GM18858 (cell line): ENCODE measurements around the gene FCMR.
"Not testable (repeated sequence)": the region's sequence is repeated elsewhere in the genome, so short reads cannot be mapped to it uniquely, and the experiment has no call there.

Experiments
- ATAC-seq: cut with Tn5 transposase; IDR thresholded peaks from one replicate; pipeline ENCODE4 v1.9.1; 2021; ENCODE audit not compliant: unreplicated experiment

FCMR gene

DNA sequence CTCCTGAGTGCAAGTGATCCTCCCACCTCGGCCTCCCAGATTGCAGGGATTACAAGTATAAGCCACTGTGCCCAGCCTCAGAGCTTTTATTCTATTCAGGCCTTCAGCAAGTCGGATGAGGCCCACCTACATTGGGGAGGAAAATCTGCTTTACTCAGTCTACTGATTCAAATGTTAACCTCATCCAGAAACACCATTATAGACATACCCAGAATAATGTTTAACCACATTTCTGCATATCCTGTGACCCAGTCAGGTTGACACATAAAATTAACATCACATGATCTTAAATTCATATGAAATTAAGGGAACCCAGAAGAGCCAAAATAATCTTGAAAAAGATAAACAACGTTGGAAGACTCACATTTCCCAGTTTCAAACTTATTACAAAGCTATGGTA is 41.4 kb downstream of the FCMR start:
- ATAC-seq, result no peak

DNA sequence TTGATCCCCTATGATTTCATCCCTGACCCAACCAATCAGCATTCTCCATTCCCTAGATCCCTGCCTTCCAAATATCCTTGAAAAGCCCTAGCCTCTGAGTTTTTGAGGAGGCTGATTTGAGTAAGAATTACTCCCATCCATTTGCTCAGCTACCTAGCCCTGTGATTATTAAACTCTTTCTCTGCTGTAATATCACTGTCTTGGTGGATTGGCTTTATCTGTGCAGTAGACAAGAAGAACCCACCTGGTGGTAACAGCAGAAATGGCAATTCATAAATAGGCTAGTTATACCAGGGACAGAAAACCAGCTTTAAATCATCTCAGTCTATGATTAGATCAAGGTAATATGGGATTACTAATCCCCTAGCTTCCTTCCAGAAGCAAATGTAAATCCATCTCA is 43.3 kb downstream of the FCMR start:
- no peak for ATAC-seq

DNA sequence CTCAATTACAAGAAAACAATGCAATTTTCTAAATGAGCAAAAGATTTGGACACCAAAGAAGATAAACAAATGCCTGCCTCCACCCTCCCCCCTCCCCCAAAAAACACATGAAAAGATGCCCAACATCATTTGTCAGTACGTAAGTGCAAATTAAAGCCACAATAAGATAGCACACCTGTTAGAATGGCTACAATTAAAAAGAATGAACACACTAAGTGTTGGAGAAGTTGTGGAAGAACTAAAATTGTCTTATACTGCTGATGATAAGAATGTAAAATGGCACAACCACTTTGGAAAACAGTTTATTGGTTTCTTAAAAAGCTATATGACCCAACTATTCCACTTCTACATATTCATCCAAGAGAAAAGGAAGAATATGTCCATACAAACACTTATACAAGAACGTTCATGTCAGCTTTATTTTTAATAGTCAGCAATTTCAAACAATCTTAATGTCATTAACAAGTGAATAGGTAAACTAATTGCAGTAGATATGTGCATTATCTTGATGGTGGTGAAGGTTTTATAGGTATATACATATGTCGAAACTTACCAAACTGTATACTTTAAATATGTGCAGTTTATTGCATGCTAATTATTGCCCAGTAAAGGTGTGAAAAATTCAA is 45.9 kb downstream of the FCMR start:
- no peak for ATAC-seq

DNA sequence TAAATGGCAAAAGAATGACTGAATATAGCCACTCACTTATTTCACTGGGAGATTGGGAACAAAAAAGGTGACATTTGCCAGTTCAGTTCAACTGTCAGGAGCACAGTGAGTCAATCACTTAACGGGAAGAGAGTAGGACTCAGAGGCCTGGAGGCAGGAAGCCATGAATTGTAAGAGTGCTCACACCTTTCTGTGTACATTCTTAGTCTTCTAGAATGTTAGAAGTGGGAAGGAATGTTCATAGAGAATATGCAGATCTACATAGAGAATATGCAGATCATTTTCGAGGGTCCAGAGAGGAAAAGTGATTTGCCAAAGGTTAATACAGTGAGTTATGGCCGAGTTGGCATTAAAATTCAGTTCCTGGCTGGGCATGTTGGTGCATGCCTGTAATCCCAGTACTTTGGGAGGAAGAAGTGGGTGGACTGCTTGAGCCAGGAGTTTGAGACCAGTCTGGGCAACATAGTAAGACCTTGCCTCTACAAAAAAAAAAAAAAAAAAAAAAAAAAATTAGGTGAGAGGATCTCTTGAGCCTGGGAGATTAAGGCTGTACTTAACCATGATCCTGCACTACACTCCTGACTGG is 48.0 kb downstream of the FCMR start:
- ATAC-seq, result no peak

DNA sequence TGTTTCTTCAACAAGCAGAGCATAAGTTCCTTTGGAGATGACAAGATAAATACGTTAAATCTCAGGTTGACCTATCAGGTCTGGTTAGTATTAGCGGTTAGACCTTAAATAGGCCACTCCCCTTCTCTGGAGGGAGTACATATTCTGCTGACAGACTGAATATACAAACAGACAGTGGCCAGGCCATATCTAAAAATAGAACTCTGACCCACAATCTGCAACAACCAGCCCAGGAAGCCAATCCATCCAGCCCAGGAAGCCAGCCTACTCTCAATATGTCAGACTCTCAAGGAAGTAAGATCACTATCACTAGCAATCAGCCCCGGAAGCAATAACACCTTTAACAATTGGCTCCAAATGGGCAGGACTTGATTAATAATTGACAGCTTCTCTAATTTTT is 49.6 kb downstream of the FCMR start:
- no peak for ATAC-seq

DNA sequence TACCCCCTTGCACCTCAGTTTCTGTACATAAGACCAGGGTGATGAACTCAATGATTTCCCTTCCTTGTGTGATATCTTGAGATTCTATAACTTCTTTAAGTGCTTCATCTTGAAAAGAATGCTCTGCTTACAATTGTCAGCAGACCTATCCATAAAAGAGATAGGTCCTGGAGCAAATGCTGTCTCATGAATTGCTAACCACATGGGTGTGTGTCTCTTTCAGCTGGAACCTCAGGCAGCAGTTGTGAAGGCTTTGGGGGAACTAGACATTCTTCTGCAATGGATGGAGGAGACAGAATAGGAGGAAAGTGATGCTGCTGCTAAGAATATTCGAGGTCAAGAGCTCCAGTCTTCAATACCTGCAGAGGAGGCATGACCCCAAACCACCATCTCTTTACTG is 53.5 kb downstream of the FCMR start:
- ATAC-seq, result no peak

DNA sequence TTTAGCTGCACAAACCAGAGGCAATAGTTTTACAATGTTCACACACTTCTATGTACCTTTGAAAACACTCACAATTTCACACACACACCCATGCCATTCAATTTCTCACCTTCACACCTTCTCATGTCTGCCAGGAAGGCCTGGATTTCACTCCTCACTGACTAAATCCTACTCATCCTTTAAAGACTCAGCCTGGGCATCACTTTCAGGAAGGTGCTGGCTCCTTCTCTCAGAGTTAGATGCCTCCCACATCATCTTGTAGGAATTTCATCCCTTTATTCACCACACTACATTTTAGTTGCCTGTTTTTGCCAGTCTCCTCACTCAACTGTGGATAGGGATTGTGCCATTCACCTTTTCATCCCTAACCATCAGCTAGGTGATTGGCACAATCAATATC is 54.0 kb downstream of the FCMR start:
- no peak for ATAC-seq

DNA sequence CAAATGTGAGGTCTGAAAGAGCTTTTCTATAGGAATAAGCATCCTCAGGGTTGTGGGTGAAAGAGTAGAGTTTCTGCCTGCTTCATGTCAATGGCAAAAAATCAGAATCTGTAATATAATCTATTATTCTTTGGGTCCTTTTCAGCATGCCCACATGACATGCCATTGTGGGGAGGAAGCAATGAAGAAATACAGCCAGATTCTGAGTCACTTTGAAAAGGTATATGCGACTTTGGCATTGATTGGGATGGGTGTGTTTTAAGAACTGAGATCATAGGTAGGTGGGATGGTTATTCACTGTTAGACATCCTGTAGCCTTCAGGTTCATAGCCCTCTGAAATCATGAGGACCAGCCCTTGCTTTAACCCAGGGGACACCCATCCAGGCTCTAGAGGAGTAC is 54.5 kb downstream of the FCMR start:
- no peak for ATAC-seq

DNA sequence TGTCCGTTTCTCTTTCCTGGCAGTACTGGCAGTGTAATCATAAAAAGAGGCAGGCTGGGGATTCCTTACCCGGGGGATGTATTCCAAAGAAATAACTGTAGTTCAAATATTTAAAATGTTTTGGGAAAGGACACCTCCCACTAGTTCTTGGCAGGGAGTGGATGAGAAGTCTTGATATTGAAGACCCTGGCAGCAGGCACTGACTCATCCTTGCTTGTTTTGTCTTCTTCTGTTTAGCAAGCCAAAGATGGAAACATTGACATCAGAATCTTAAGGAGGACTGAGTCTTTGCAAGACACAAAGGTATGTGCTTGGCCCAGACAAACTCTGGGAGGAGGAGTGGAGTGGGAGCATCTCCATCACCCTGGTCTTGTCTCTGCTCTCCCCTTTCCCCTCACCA is 55.7 kb downstream of the FCMR start:
- ATAC-seq, result no peak

DNA sequence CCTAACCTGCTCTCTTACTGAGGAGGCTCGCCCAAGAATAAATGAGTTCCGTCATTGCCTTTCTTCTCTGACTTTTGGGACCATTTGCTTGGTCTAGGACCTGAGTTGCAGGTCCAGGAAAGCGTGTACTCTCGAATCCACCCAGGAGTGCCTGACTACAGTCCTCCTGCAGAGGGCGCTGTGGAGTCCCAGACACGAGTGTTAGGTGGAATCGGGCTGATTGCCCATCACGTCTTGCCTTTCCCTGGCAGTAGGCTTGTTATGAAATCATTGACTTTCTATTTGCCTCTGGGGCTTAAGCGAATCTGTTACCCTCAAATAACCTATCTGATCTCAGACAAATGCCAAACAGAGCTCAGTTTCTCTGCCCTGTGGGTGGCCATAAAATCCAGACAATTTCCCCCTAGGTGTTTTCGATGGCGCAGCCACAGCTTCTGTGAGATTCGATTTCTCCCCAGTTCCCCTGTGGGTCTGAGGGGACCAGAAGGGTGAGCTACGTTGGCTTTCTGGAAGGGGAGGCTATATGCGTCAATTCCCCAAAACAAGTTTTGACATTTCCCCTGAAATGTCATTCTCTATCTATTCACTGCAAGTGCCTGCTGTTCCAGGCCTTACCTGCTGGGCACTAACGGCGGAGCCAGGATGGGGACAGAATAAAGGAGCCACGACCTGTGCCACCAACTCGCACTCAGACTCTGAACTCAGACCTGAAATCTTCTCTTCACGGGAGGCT is 56.6 kb downstream of the FCMR start, which contains the start of gene IL20:
Gene IL20 (plus strand): TSS at position 685 of the 733 bp plus-strand sequence. CDS start 230 bp downstream, outside the sequence.
- no peak for ATAC-seq

DNA sequence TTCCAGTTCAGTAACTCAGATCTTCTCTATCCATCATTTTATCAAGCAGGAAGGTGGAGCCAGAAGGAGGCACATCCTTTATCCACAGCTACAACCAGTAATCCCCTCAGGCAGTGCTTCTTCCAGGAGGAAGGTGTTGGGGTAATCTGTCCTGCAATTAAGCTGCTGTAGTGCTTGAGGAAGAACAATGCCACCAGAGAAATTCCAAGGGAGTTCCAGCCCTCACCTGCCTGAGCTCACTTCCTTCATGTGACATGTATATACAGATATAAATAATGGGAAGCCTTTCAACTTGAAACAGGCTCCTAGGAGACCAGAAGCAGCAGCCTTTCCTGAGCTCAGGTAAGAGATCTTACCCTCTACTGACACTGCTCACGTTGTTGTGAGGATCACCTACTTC is 58.5 kb downstream of the FCMR start:
- no peak for ATAC-seq

DNA sequence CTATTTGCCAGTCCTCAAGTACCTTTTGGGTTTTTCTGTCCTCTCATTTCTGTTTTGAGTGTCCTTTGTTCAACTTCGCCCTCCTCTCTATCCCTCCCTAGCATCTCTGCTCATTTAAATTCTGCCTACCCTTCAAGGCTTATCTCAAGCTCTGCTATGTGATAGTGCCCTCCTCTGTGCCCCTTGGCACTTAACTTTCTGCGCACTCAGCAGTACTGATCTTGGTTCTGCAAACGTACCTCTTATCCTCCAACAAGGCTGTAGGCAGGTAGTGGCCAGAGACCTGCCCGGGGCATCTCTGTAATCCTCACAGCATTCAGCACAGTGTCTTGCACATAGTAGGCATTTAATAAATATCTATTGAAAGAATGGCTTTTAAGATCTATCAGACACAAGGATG is 61.6 kb downstream of the FCMR start:
- no peak for ATAC-seq

DNA sequence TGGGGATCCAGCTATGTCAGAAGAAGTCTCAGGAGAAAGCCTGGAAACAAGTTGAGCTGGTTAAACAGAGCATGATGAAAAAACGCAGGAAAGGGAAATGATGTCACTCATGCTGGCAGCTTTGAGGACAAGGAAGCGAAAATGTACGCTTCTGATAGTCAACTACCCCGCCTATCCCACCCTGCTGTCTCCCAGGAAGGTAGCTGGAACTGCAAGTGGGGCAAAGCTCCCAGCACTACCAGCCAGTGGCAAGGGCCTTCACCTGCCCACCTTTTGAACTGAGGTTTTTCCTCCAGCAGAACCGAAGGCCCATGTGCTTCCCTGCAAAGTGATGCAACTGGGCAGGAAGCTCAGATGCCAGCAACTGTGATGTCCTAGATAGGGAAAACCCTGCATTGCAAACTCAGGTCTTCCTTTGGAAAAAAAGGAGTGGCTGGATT is 62.6 kb downstream of the FCMR start:
- ATAC-seq, result no peak

DNA sequence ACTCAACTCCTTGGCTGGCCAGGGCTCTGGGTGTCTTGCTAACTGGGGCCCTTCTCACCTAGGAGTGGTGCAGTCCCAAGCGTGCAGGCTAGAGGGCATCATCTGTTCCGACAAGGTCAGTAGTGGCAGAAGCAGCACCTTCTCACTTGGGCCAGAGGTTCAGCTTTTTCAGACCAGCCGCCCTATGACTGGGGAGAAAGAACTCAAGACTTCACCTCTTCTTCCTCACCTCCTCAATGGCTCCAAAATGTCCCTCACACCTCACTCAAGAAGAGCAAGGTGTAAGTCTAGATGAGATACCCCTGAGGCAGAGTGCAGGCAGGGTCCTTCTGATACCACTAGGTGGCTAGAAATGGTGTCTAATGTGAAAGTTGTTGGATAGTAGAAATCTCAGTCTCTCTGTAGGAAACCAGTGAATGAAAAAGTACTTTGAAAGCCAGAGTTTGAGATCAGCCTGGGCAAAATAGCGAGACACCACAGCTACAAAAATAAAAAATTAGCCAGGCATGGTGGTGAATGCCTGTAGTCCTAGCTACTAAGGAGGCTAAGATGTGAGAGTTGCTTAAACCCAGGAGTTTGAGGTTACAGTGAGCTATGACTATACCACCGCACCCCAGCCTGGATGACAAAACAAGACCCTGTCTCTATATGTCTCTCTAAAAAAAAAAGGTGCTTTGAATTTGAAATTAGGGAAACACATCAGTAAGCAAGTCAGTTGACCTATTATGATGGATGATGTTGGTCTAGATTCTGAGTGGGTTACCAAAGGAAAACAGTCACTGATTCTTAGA is 64.9 kb downstream of the FCMR start:
- no peak for ATAC-seq

DNA sequence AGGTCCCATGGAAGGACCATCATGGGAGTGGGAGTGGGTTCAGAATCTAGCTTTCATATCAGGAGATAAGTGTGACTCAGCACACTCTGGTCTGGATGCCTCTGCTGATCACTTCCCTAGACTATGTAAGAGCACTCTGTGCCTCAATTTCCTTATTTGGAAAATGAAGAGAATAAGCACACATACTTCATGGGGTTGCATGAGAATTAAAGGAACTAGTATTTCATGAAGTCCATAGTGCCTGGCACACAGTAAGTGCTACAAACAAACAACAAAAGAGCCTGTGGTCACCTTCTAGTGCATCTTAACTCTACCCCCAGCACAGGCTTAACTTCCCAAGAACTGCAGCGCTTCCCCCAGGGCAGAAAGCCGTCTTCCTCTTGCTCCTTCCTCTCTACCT is 65.9 kb downstream of the FCMR start:
- ATAC-seq, result no peak

DNA sequence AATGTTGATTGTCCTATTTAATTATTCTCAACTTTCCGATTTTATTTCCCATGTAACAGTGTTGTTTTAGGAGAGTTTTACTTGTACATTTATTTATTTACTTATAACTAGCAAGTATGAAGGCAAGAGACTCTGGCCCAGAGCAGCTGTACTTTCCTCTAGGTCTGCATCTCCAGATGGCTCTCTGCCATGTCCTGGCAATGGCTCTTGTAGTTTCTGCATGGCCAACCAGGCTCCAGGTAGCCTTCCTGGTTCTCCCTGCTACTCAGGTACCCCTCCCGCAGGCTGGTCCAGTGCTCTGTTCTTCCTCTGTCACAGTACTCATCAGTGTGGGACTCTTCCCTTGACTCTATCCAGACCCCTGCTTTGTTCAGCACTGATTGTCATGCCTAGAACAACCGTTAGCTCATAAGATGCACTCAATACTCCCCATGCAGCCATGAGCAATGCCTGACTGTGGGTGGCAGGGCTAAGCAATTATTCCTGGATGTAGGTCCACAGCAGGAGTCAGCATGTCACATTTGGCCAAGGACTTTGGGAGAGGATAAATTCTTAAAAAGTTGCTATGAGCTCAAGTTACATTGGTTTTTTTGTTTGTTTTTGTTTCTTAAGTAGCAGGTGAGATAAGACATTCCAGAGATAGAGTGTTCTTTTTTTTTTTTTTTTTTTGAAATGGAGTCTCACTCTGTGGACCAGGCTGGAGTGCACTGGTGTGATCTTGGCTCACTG is 67.2 kb downstream of the FCMR start:
- ATAC-seq, result no peak

DNA sequence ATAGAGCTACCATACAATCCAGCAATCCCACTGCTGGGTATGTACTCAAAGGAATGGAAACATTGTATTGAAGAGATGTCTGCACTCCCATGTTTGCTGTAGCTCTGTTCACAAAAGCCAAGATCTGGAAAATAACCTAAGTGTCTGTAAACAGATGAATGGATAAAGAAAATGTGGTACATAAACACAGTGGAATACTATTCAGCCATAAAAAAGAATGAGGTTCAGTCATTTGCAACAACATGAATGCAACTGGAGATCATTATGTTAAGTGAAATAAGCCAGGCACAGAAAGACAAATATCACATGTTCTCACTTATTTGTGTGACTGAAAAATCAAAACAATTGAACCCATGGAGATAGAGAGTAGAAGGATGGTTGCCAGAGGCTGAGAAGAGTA is 68.0 kb downstream of the FCMR start:
- ATAC-seq, result not testable (repeated sequence)
